Colonic mucosa (tissue), 4 donors: Measurements from ENCODE around the gene FYB1. TPM values are rescaled to one million over a fixed set of nuclear protein-coding genes. Genes with fewer than 3 reads are reported as not detected.

Experiments used
- DNase-seq: peaks from one replicate; pipeline ENCODE4 v3.0.0-alpha.2; 2020
- H3K27ac ChIP-seq: fragments of 200-600 bp; one replicate; pipeline ENCODE4 v1.8.0; 2021
- H3K27me3 ChIP-seq: fragments of 200-600 bp; one replicate; pipeline ENCODE4 v1.8.0; 2021
- H3K36me3 ChIP-seq: fragments of 200-600 bp; one replicate; pipeline ENCODE4 v1.8.0; 2021
- H3K4me1 ChIP-seq: fragments of 200-600 bp; one replicate; pipeline ENCODE4 v1.8.0; 2021; ENCODE audit warnings: mild to moderate bottlenecking
- H3K4me3 ChIP-seq: fragments of 200-600 bp; one replicate; pipeline ENCODE4 v1.8.0; 2021
- H3K9ac ChIP-seq, 2 donors: one replicate each; pipeline ENCODE4 v1.7.0; 2013; ENCODE audit warnings: control low read depth in 2 of 2, low read depth in 2 of 2, low read length in 2 of 2
- H3K9me3 ChIP-seq: fragments of 200-600 bp; one replicate; pipeline ENCODE4 v1.8.0; 2021
- CTCF ChIP-seq: fragments of 200-600 bp; IDR thresholded peaks from one replicate; pipeline ENCODE4 v1.8.0; 2022; ENCODE audit warnings: antibody characterized with exemption, mild to moderate bottlenecking
- intact Hi-C: fragments of 100-400 bp; cut with DNase I; formaldehyde crosslinking; loops from one replicate; pipeline ENCODE4 v1.14.1; 2022
- total RNA-seq, 2 donors: library from RNA; stranded (reverse); fragmentation: NEBNext Ultra II Directional in 1 of 2; extraction: Animal tissue kit (Norgen Biotek cat#: 25700) in 1 of 2; gene quantifications; one replicate each; pipeline ENCODE4 v1.2.1, GENCODE V29; 2021
- donor health status: healthy.
- donor health status: DM: no; HTN: no; CAD: no.
- donor health status: DM: no; HTN: no; CAD: no.

The FYB1 gene
- total RNA-seq, 2 donors from 2014 or later = 6.1 to 8.6 TPM

DNA sequence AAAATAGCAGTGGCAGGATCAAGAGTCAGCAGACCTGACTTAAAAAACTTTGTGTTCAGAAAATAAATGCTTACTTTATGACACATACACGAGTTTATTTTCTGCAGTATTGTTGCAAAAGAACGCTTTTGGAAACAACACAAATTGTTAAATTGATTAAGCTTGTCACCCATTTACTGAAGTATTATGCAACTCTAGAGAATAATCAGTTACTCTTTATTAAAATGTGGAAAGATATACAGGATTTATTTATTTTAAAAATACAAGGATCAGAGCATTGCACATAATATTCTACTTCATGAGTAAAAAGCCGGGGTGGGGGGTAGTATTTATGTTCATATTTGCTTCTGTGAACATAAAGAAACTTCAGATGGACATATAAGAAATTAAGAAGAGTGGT, 20.0 kb downstream of the FYB1 start:
- H3K4me3 ChIP-seq = no peak overlapping the region
- no peak for DNase-seq
- no peak overlapping the region for H3K27ac ChIP-seq
- H3K27me3 ChIP-seq = no peaks in the 10 kb centered on the region
- TF ChIP-seq CTCF = no peak
- intact Hi-C loops = no loop called here
- H3K9ac ChIP-seq = no peak overlapping the region
- no peaks in the 10 kb centered on the region for H3K4me1 ChIP-seq
- H3K9me3 ChIP-seq = no peaks in the 10 kb centered on the region
- no peaks in the 10 kb centered on the region for H3K36me3 ChIP-seq

DNA sequence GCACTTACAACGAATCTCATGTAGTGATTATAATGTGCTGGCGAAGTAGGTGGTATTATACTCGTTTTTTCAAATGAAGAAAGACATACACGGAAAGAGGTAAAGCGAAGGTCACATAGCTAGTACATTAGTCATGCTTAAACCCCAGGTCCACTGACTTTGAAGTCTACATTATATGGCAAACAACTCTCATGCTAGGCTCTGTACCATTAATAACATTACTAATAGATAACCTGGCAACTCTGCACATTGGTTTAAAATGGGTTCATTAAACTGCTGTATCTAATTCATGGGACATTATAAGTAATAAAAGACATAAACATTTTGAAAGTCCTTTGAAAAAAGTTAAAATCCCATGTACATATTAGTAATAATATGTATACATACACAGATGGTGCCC, 21.2 kb downstream of the FYB1 start:
- no peak for DNase-seq
- Histone ChIP-seq H3K27ac (no peak overlapping the region), H3K9ac (no peak overlapping the region), H3K9me3 (no peaks in the 10 kb centered on the region), H3K4me3 (no peak overlapping the region), H3K4me1 (no peaks in the 10 kb centered on the region), H3K27me3 (no peaks in the 10 kb centered on the region), H3K36me3 (no peaks in the 10 kb centered on the region)
- intact Hi-C loops = no loop called here
- no peak for TF ChIP-seq CTCF

DNA sequence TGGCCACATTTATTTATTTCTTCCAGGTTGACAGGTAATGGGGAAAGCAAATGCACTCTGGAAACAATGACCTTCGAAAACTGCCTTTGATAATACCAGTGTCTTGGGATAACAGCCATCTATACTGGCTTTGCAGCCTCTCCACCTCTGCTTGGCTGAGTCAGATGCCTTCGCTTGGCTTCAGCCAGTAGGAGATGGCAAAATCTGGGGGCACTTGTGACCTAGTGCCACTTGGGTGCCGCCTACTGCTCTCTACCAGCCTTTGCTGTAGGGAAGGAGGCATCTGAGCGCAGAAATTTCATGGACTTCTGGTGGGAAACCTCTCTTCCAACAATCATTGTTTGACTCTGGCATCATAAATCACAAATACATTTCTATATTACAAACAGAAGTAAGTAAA, 21.8 kb downstream of the FYB1 start:
- no peaks in the 10 kb centered on the region for H3K36me3 ChIP-seq

DNA sequence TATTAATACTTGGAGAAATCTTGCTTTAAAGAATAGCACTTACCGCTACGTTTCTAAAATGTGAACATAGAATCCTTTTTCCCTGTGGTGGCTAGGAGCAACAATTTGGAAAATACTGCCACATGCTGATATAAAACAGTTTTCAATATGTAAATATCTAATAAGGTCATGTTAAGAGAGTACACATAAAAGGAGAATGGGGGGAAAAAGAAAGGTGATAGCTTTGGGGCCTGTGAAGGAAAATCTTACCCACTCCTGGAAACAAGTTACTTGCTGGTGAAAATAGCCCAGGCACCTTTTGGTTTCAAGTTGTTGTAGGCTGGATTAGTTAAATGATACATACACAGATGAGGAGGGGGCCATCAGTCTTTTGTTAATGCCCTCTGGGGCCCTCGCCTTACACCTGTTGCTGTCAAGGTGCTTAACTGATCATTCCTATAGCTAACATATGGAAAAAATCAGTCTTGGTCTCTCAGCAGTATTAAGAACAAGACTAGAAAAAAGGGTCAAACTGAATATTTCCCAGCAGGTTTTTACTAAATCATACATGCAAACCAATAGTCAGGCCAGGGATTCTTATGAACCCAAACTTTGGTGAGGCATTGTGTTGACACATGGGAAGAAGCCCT, 24.1 kb downstream of the FYB1 start:
- Histone ChIP-seq H3K4me3 (no peak overlapping the region), H3K9ac (no peak overlapping the region), H3K36me3 (no peaks in the 10 kb centered on the region), H3K27me3 (no peaks in the 10 kb centered on the region), H3K27ac (no peak overlapping the region), H3K4me1 (no peaks in the 10 kb centered on the region), H3K9me3 (no peaks in the 10 kb centered on the region)
- intact Hi-C loops = no loop called here
- DNase-seq = no peak
- no peak for TF ChIP-seq CTCF

More for the DNA sequence above, 21.8 kb downstream of the FYB1 start:
- DNase-seq = no peak
- Histone ChIP-seq H3K27ac (no peak overlapping the region), H3K4me3 (no peak overlapping the region), H3K27me3 (no peaks in the 10 kb centered on the region), H3K4me1 (no peaks in the 10 kb centered on the region), H3K9ac (no peak overlapping the region), H3K9me3 (no peaks in the 10 kb centered on the region)
- TF ChIP-seq CTCF = no peak
- intact Hi-C loops = no loop called here

DNA sequence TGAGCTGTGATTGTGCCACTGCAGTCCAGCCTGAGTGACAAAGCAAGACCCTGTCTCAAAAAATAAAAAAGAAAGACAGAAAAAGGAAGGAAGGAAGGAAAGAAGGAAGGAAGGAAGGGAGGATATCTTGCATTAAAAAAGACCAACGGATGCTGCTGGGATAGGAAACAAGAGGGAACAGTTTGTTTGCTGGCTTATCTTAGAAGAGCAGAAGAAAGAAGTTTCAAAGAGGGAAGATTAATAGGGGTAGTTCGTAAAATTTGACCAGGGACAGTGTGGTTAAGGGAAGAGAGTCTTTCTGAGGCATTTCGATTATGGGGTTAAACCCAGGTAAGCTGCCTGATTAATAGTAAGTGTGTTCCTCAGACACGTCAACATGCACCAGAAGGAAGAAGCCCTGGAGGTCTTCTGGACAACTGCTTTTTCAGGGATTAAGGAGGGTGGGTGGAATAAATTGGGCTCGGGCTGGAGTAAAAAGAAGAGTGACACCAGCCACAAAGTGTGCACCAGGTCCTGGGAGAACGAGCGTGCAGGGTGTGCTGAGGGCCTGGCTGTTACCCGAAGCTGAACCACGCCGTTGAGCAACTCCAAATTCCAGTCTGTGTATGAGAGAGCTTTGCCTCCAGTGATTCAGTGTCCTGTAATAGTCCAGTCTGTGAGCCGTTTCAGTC, 24.8 kb downstream of the FYB1 start:
- TF ChIP-seq CTCF = no peak
- intact Hi-C loops = no loop called here
- H3K4me3 ChIP-seq = no peak overlapping the region
- peak overlapping the region in 1 of 2 donors; percentile 4 for H3K9ac ChIP-seq
- no peaks in the 10 kb centered on the region for H3K36me3 ChIP-seq
- no peaks in the 10 kb centered on the region for H3K27me3 ChIP-seq
- no peak overlapping the region for H3K27ac ChIP-seq
- DNase-seq = no peak
- no peaks in the 10 kb centered on the region for H3K4me1 ChIP-seq
- H3K9me3 ChIP-seq = no peaks in the 10 kb centered on the region
